ENCODE measurements around the gene C1orf50. TPM values are rescaled to one million over a fixed set of nuclear protein-coding genes. Genes with fewer than 3 reads are reported as not detected.

The C1orf50 gene
- total RNA-seq, 1 experiment from 2014 or later = 0.57 TPM

DNA sequence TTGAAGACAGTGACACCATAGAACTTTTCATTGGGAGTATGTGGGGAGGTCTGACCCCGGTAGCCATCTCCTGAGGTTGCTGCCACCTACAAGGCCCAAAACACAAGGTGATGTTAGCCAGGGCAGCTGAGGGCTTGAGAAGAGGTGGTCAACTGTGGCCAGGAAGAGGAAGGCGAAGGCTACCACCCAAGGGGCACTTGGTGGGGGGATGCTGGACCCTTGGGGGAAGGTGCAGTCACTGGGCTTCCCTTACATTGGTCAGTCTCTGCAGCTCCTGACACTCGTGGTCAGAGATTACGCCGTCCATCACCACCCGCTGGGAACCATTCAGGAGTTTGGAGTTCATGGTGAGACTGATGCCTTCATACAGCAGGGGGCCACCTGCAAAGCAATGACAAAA, 14.8 kb upstream of the C1orf50 start:
- in situ Hi-C loops (cut with HindIII; ENCODE audit: low pct_unique_long_range_greater_than_20kb, low sequenced_read_pairs) = no loop called here

GRCh38 chr1:42753070-42753469, 14.0 kb upstream of the C1orf50 start:
- in situ Hi-C loops (cut with HindIII; ENCODE audit: low pct_unique_long_range_greater_than_20kb, low sequenced_read_pairs) = no loop called here
- no peak for DNase-seq (ENCODE audit: low read depth)

More for the DNA sequence above, 14.8 kb upstream of the C1orf50 start:
- DNase-seq (ENCODE audit: low read depth) = no peak

GRCh38 chr1:42756956-42757891, 9.8 kb upstream of the C1orf50 start:
- in situ Hi-C loops (cut with HindIII; ENCODE audit: low pct_unique_long_range_greater_than_20kb, low sequenced_read_pairs) = no loop called here
- DNase-seq (ENCODE audit: low read depth) = peak; percentile 52

DNA sequence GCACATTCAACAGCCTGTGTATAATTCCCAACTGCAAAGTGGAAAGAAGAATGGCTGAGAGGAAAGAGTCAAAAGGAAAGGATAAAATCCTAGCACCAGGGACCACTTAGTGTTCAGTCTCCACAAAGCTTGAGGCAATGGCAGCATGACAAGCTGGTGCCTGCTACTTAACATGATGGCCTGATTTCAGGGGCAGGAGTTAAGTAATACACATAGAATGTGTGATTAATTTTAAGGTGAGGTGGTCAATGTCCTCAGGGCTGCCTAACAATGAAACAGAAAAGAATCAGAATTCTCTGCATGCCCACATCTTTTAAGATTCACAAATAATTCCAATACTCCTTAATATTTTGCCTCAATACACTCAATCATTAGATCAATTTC, 9.2 kb upstream of the C1orf50 start:
- DNase-seq (ENCODE audit: low read depth) = no peak
- in situ Hi-C loops (cut with HindIII; ENCODE audit: low pct_unique_long_range_greater_than_20kb, low sequenced_read_pairs) = no loop called here

DNA sequence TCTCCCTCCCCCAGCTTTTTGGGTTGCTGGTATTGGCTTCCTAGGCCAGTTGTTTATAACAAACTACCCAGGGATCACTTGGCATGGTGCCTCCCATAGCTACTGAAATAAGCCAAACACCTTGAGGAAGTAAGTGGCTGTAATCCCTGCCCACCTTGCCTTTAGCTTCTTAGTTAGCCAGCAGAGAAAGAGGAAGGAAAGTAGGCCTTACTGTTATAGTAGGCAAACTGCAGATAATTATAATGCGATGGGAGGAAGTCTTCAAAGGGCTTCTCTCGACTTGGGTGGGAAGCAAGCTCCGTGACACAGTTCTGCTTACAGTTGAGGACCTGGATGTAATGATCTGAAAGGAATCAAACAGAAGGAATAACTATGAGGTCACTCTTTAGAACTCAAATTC, 8.4 kb upstream of the C1orf50 start:
- in situ Hi-C loops (cut with HindIII; ENCODE audit: low pct_unique_long_range_greater_than_20kb, low sequenced_read_pairs) = no loop called here

DNA sequence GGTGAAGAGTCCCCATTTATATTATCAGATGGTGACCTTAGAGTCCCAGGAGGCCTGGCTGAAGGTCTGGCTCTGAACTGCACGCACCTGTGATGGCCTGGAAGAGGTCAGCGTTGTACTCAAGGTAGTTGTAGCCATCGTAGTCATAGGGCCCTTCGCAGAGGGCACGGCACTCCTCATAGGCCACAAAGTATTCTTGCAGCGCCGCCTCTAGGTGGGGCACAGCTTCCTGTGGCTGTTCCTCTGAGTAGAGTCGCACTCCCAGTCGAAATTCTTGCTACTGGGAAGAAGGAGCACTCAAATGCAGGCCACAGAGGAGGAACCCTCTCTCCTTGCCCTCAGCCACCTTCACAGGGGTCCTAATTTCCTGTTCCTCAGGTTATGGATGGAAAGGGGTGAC, 7.9 kb upstream of the C1orf50 start:
- in situ Hi-C loops (cut with HindIII; ENCODE audit: low pct_unique_long_range_greater_than_20kb, low sequenced_read_pairs) = no loop called here
- no peak for DNase-seq (ENCODE audit: low read depth)

More for the DNA sequence above, 8.4 kb upstream of the C1orf50 start:
- DNase-seq (ENCODE audit: low read depth) = no peak

DNA sequence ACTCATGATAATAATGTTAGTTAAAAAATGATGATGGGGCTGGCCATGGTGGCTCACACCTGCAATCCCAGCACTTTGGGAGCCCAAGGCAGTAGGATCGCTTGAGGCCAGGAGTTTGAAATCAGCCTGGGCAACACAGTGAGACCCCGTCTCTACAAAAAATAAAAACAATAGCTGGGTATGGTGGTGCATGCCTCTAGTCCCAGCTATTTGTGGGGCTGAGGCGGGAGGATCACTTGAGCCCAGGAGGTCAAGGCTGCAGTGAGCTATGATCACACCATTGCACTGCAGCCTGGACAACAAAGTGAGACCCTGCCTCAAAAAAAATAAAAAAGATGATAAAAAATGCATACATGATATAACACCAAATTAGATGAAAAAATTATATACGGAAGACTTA, 5.5 kb upstream of the C1orf50 start:
- in situ Hi-C loops (cut with HindIII; ENCODE audit: low pct_unique_long_range_greater_than_20kb, low sequenced_read_pairs) = no loop called here
- no peak for DNase-seq (ENCODE audit: low read depth)

GRCh38 chr1:42762269-42762668, 4.8 kb upstream of the C1orf50 start:
- no peak for DNase-seq (ENCODE audit: low read depth)
- in situ Hi-C loops (cut with HindIII; ENCODE audit: low pct_unique_long_range_greater_than_20kb, low sequenced_read_pairs) = no loop called here

DNA sequence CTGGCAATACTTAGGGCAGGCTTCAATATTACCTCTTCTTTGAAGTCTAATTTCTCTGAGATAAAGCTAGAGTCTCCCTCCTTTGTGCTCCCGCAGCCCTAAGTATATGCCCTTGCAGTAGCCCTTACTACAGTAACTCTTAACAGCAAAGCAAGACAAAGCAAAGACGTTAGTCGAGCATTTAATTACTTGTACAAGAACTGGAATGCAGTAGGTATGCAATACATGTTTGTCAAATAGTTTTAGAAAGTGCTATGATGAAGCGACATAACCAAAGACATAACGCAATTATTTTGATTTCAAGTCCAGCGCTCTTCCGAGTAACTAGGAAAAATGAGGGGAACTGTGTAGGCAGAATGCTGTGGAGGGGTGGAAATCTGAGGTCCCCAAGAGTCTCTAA, 1.8 kb upstream of the C1orf50 start:
- DNase-seq (ENCODE audit: low read depth) = no peak
- in situ Hi-C loops (cut with HindIII; ENCODE audit: low pct_unique_long_range_greater_than_20kb, low sequenced_read_pairs) = no loop called here

GRCh38 chr1:42765832-42766740, 963 bp upstream of the C1orf50 start:
- DNase-seq (ENCODE audit: low read depth) = peak; percentile 58

GRCh38 chr1:42767510-42768000, 506 bp downstream of the C1orf50 start:
- in situ Hi-C loops (cut with HindIII; ENCODE audit: low pct_unique_long_range_greater_than_20kb, low sequenced_read_pairs) = no loop called here
- DNase-seq (ENCODE audit: low read depth) = no peak

More at GRCh38 chr1:42765832-42766740, 963 bp upstream of the C1orf50 start:
- in situ Hi-C loops (cut with HindIII; ENCODE audit: low pct_unique_long_range_greater_than_20kb, low sequenced_read_pairs) = no loop called here

DNA sequence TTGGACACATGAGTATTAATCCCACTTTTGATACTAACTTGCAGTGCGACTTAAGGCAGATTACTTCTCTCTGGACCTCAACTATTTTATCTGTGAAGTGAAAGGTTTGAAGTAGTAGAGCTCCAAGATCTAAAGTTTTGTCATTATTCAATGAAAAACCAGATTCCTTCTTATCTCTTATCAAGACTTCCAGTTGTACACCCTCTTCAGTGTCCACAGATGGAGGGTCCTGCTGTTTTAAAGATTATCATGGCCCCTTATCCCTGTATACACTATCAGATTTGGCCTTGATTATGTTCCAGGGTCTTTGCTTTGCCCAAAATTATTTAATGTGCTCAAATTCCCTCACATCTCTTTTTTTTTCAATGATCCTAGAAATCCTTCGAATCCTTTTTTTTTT, 1.1 kb downstream of the C1orf50 start:
- no peak for DNase-seq (ENCODE audit: low read depth)
- in situ Hi-C loops (cut with HindIII; ENCODE audit: low pct_unique_long_range_greater_than_20kb, low sequenced_read_pairs) = no loop called here

DNA sequence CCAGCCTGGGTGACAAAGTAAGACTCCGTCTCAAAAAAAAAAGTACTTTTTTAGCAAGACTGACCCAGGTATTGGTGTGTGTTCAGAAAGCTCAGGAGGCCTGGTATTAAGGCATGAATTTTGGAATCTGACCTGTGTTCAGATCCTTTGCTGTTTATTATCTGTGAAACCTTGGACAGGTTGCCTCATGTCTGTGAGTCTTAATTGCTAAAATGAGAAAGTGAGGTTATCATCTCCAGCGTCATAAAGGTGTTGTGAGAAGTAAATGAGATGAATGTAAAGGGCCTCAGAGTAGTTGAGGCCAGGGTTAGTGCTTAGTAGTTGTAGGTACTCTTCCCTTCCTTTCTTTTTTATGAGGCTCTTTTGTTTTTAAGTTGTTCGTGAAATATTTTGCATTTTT, 2.8 kb downstream of the C1orf50 start:
- in situ Hi-C loops (cut with HindIII; ENCODE audit: low pct_unique_long_range_greater_than_20kb, low sequenced_read_pairs) = no loop called here
- no peak for DNase-seq (ENCODE audit: low read depth)

DNA sequence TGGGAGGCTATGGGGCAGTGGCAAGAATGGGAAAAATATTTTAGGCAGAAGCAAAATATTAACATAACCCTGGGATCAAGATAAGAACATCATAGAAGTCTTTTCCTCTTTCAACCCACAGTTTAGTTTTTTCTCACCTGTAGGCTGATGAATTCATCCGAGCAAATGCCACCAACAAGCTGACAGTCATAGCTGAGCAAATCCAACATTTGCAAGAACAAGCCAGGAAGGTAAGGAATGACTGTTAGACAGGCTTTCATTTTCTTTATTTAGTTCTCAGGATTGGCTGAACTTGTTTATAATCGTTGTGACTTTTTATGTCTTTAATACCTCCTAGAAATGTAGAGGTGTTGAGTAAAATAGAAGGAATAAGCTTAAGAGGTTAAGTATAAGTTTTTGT, 6.4 kb downstream of the C1orf50 start:
- in situ Hi-C loops (cut with HindIII; ENCODE audit: low pct_unique_long_range_greater_than_20kb, low sequenced_read_pairs) = no loop called here
- DNase-seq (ENCODE audit: low read depth) = no peak

GRCh38 chr1:42774928-42775526, 8.0 kb downstream of the C1orf50 start:
- no peak for DNase-seq (ENCODE audit: low read depth)
- in situ Hi-C loops (cut with HindIII; ENCODE audit: low pct_unique_long_range_greater_than_20kb, low sequenced_read_pairs) = no loop called here

DNA sequence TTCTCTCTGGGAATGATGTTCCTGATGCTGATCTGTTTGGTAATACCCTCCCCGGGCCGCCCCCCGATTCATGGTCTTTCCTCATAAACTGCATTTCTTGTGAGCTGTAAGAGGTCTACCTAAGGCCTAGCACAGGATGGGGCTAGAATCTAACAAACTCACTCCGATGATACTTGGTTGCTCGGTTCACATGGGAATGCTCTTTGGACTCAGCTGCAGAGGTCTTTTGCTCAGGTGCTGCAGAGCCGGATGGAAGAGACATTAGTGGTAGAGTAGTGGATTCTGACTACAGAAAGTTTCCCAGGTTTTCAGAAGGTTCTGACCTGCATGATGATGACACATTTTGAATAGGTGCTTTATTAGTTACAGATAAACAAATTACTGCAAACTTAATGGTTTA, 9.5 kb downstream of the C1orf50 start:
- in situ Hi-C loops (cut with HindIII; ENCODE audit: low pct_unique_long_range_greater_than_20kb, low sequenced_read_pairs) = no loop called here
- no peak for DNase-seq (ENCODE audit: low read depth)

- peak; percentile 19 for DNase-seq (ENCODE audit: low read depth)
- in situ Hi-C loops (cut with HindIII; ENCODE audit: low pct_unique_long_range_greater_than_20kb, low sequenced_read_pairs) = no loop called here
Measured at GRCh38 chr1:42777852-42778251, 10.8 kb downstream of the C1orf50 start.

GRCh38 chr1:42779725-42780124, 12.7 kb downstream of the C1orf50 start:
- no peak for DNase-seq (ENCODE audit: low read depth)
- in situ Hi-C loops (cut with HindIII; ENCODE audit: low pct_unique_long_range_greater_than_20kb, low sequenced_read_pairs) = no loop called here

GRCh38 chr1:42780176-42780575, 13.1 kb downstream of the C1orf50 start:
- in situ Hi-C loops (cut with HindIII; ENCODE audit: low pct_unique_long_range_greater_than_20kb, low sequenced_read_pairs) = no loop called here
- no peak for DNase-seq (ENCODE audit: low read depth)

All from Caki2 (cell line).